H1 (cell line): Measurements from ENCODE around the gene MIA3. TPM values are rescaled to one million over a fixed set of nuclear protein-coding genes. Genes with fewer than 3 reads are reported as not detected.
A peak's percentile ranks its signal among the peaks of the same experiment; 100 is the strongest.

Experiments used
- CBX8 ChIP-seq: fragments of 300-800, 300-1000 bp; sonication (generic); IDR thresholded peaks from 2 replicates; pipeline ENCODE4 v1.7.1; 2016; ENCODE audit warnings: low read depth, low read length, borderline replicate concordance
- NANOG ChIP-seq: IDR thresholded peaks from 2 replicates; pipeline ENCODE4 v1.6.1; 2011; ENCODE audit warnings: low read length, low read depth, mild to moderate bottlenecking, inconsistent platforms; ENCODE audit not compliant: insufficient read depth, poor library complexity, severe bottlenecking
- POU5F1 ChIP-seq: IDR thresholded peaks from 2 replicates; pipeline ENCODE4 v1.6.1; 2011; ENCODE audit warnings: low read depth, mild to moderate bottlenecking, low read length, moderate library complexity
- RAD21 ChIP-seq, 2 experiments: IDR thresholded peaks in 1 of 2; conservative IDR thresholded peaks in 1 of 2; 2 replicates each; pipeline ENCODE4 v1.6.1; 2011; ENCODE audit warnings: low read depth in 2 of 2, low read length in 2 of 2, improper control_type of control experiment in 1 of 2, inconsistent platforms in 1 of 2, mild to moderate bottlenecking in 1 of 2, moderate library complexity in 1 of 2
- SIN3A ChIP-seq, 2 experiments: IDR thresholded peaks in 1 of 2; conservative IDR thresholded peaks in 1 of 2; 2 replicates each; pipeline ENCODE4 v1.6.1; 2011 to 2012; ENCODE audit warnings: low read length in 2 of 2, improper control_type of control experiment in 1 of 2, low read depth in 1 of 2, mild to moderate bottlenecking in 1 of 2
- SIX5 ChIP-seq: IDR thresholded peaks from 2 replicates; pipeline ENCODE4 v1.6.1; 2011; ENCODE audit warnings: mild to moderate bottlenecking, low read depth, low read length
- SP4 ChIP-seq: IDR thresholded peaks from 2 replicates; pipeline ENCODE4 v1.6.1; 2012; ENCODE audit warnings: low read length, inconsistent platforms
- TCF12 ChIP-seq: IDR thresholded peaks from 2 replicates; pipeline ENCODE4 v1.6.1; 2011; ENCODE audit warnings: low read depth, mild to moderate bottlenecking, low read length
- polyA plus RNA-seq, 7 experiments: library from polyadenylated mRNA; depleted of rRNA in 3 of 7; stranded (reverse) in 5 of 7; unstranded in 2 of 7; fragments of >200 nt in 5 of 7; fragments of 200-250 nt in 2 of 7; gene quantifications; 1 replicate in 5 of 7; 2 replicates in 1 of 7; 4 replicates in 1 of 7; pipeline versions ENCODE4 v1.2.1 to v1.2.3, GENCODE V29; 2011 to 2013; ENCODE audit warnings: missing spikeins in 2 of 7, mixed read lengths in 2 of 7
- total RNA-seq: library from RNA; stranded (reverse); fragmentation: NEBNext Ultra II Directional; extraction: Animal tissue kit (Norgen Biotek cat#: 25700); gene quantifications from 2 replicates; pipeline ENCODE4 v1.2.1, GENCODE V29; 2021
- TF ChIP-seq, protein P1 (sequence below): fragments of 300-600 bp; sonication (generic); IDR thresholded peaks from 2 replicates; pipeline ENCODE4 v1.7.1; 2012; ENCODE audit warnings: low read length, moderate library complexity, mild to moderate bottlenecking, inconsistent platforms; ENCODE audit not compliant: insufficient replicate concordance

MIA3 gene
- total and polyA plus RNA-seq, 2 of the 8 experiments (the other 6 are each of a cell fraction or from before 2014, with no cell fraction given), result 69.0 to 105 TPM

DNA sequence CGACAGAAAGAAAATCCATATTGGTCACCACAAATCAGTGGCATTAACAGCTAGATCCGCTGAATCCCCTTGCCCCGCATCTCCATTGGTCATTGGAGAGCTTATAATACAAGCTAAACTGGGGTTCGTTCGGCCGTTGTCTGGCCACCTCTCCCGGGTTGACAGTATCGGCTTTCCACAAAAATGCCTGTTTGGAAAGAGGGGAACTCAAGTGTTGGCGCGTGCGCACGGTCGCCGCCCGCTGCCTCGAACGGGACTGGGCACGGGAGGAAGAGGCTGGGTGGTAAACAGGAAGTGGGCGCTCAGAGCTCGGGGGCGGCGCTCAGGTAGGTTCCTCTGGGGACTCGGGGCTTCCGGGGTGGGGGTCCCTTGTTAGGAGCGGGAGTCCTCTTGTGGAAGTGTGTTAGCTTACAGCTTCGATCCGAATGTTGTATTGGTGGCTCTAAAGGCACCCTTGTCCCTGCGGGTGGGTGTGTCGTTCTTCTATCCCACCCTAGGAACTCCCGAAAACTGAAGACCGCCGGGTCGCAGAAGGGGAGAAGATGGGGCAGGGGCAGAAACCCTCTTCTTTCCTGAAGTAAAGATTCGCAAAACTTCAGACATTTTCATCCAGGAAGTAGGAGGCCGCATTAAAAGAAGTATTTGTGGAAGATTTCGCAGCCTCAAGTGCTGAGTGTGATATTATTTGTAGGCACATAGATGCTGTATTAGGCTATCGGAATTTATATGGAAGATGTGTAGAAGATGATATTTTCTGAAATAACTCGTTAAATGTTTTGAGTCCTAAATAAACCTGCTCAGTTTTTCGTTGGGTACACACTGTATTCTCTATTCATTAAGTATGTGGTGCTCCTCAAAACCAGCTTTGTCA is 95.4 kb downstream of the MIA3 start (continued):
- TF ChIP-seq, protein P1, sequence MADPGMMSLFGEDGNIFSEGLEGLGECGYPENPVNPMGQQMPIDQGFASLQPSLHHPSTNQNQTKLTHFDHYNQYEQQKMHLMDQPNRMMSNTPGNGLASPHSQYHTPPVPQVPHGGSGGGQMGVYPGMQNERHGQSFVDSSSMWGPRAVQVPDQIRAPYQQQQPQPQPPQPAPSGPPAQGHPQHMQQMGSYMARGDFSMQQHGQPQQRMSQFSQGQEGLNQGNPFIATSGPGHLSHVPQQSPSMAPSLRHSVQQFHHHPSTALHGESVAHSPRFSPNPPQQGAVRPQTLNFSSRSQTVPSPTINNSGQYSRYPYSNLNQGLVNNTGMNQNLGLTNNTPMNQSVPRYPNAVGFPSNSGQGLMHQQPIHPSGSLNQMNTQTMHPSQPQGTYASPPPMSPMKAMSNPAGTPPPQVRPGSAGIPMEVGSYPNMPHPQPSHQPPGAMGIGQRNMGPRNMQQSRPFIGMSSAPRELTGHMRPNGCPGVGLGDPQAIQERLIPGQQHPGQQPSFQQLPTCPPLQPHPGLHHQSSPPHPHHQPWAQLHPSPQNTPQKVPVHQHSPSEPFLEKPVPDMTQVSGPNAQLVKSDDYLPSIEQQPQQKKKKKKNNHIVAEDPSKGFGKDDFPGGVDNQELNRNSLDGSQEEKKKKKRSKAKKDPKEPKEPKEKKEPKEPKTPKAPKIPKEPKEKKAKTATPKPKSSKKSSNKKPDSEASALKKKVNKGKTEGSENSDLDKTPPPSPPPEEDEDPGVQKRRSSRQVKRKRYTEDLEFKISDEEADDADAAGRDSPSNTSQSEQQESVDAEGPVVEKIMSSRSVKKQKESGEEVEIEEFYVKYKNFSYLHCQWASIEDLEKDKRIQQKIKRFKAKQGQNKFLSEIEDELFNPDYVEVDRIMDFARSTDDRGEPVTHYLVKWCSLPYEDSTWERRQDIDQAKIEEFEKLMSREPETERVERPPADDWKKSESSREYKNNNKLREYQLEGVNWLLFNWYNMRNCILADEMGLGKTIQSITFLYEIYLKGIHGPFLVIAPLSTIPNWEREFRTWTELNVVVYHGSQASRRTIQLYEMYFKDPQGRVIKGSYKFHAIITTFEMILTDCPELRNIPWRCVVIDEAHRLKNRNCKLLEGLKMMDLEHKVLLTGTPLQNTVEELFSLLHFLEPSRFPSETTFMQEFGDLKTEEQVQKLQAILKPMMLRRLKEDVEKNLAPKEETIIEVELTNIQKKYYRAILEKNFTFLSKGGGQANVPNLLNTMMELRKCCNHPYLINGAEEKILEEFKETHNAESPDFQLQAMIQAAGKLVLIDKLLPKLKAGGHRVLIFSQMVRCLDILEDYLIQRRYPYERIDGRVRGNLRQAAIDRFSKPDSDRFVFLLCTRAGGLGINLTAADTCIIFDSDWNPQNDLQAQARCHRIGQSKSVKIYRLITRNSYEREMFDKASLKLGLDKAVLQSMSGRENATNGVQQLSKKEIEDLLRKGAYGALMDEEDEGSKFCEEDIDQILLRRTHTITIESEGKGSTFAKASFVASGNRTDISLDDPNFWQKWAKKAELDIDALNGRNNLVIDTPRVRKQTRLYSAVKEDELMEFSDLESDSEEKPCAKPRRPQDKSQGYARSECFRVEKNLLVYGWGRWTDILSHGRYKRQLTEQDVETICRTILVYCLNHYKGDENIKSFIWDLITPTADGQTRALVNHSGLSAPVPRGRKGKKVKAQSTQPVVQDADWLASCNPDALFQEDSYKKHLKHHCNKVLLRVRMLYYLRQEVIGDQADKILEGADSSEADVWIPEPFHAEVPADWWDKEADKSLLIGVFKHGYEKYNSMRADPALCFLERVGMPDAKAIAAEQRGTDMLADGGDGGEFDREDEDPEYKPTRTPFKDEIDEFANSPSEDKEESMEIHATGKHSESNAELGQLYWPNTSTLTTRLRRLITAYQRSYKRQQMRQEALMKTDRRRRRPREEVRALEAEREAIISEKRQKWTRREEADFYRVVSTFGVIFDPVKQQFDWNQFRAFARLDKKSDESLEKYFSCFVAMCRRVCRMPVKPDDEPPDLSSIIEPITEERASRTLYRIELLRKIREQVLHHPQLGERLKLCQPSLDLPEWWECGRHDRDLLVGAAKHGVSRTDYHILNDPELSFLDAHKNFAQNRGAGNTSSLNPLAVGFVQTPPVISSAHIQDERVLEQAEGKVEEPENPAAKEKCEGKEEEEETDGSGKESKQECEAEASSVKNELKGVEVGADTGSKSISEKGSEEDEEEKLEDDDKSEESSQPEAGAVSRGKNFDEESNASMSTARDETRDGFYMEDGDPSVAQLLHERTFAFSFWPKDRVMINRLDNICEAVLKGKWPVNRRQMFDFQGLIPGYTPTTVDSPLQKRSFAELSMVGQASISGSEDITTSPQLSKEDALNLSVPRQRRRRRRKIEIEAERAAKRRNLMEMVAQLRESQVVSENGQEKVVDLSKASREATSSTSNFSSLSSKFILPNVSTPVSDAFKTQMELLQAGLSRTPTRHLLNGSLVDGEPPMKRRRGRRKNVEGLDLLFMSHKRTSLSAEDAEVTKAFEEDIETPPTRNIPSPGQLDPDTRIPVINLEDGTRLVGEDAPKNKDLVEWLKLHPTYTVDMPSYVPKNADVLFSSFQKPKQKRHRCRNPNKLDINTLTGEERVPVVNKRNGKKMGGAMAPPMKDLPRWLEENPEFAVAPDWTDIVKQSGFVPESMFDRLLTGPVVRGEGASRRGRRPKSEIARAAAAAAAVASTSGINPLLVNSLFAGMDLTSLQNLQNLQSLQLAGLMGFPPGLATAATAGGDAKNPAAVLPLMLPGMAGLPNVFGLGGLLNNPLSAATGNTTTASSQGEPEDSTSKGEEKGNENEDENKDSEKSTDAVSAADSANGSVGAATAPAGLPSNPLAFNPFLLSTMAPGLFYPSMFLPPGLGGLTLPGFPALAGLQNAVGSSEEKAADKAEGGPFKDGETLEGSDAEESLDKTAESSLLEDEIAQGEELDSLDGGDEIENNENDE, result no peak
- no peak for TF ChIP-seq SIN3A (conservative IDR thresholded peaks at IDR 0.05 in 1 of 2, IDR thresholded peaks at IDR 0.05 in 1 of 2; ENCODE audit: low read depth in 1 of 2, low read length in 2 of 2)
- TF ChIP-seq CBX8, result no peak
- no peak for TF ChIP-seq SIX5
- no peak for TF ChIP-seq TCF12
- TF ChIP-seq POU5F1, result no peak
- no peak for TF ChIP-seq SP4
- TF ChIP-seq NANOG, result peak; percentile 76
- 0 out of 4 replicates have a peak, but pooled peaks have one; percentile 4 to 18 for TF ChIP-seq RAD21 (IDR thresholded peaks at IDR 0.05 in 1 of 2, conservative IDR thresholded peaks at IDR 0.05 in 1 of 2; ENCODE audit: low read depth in 2 of 2, low read length in 2 of 2)
